Sigmoid colon (tissue), 7 donors: Measurements from ENCODE around the gene TBL3. TPM values are rescaled to one million over a fixed set of nuclear protein-coding genes. Genes with fewer than 3 reads are reported as not detected.

ENCODE experiments used
- DNase-seq: peaks from one replicate; pipeline ENCODE4 v3.0.0-alpha.2; 2019
- H3K27ac ChIP-seq, 4 donors: fragments of 200-600 bp; sonication (generic); one replicate each; pipeline ENCODE4 v1.5.1; 2016 to 2019; ENCODE audit warnings: mild to moderate bottlenecking in 1 of 4
- H3K27me3 ChIP-seq, 3 donors: fragments of 200-600 bp; sonication (generic); one replicate each; pipeline ENCODE4 v1.5.1; 2019; ENCODE audit warnings: mild to moderate bottlenecking in 1 of 3
- H3K36me3 ChIP-seq, 4 donors: fragments of 200-600 bp; sonication (generic); one replicate each; pipeline ENCODE4 v1.5.1; 2016 to 2019
- H3K4me1 ChIP-seq, 4 donors: fragments of 200-600 bp; sonication (generic); one replicate each; pipeline ENCODE4 v1.5.1; 2017 to 2019
- H3K4me3 ChIP-seq, 4 donors: fragments of 200-600 bp; sonication (generic); one replicate each; pipeline ENCODE4 v1.5.1; 2017 to 2019; ENCODE audit warnings: mild to moderate bottlenecking in 2 of 4, moderate library complexity in 1 of 4
- H3K9me3 ChIP-seq, 4 donors: fragments of 200-600 bp in 3 of 4; sonication (generic) in 3 of 4; one replicate each; pipeline versions ENCODE4 v1.5.1 to v1.6.1; 2013 to 2019
- EP300 ChIP-seq, 4 donors: sonication (generic); formaldehyde crosslinking; IDR thresholded peaks; one replicate each; pipeline ENCODE4 v1.6.1; 2017; ENCODE audit warnings: antibody characterized with exemption in 4 of 4
- POLR2A ChIP-seq, 2 donors: fragments of 450-650 bp; IDR thresholded peaks; one replicate each; pipeline ENCODE4 v1.6.1; 2016; ENCODE audit warnings: antibody characterized with exemption in 2 of 2, mild to moderate bottlenecking in 2 of 2, moderate library complexity in 2 of 2
- POLR2AphosphoS5 ChIP-seq, 4 donors: sonication (generic); formaldehyde crosslinking; IDR thresholded peaks; one replicate each; pipeline ENCODE4 v1.6.1; 2017; ENCODE audit warnings: antibody characterized with exemption in 4 of 4
- WGBS, 2 donors: extraction: QIAGEN DNeasy Blood & Tissue Kit; methylation state at CpG; one replicate each; pipeline ENCODE4 v1.1.7; 2013; 5-methylcytosine and 5-hydroxymethylcytosine counted together
- intact Hi-C: fragments of 100-400 bp; cut with DNase I; formaldehyde crosslinking; loops from one replicate; pipeline ENCODE4 v1.15.1; 2023
- polyA plus RNA-seq, 3 donors: library from polyadenylated mRNA; stranded (reverse); fragments of 200-250 nt; gene quantifications; one replicate each; pipeline ENCODE4 v1.2.3, GENCODE V29; 2013
- total RNA-seq, 4 donors: library from RNA; depleted of rRNA; stranded (reverse); fragments of >200 nt; gene quantifications; one replicate each; pipeline ENCODE4 v1.1.0, GENCODE V29; 2016
- TF ChIP-seq, protein P1 (sequence below), 4 experiments: fragments of 450-650 bp in 3 of 4; fragments of 200-600 bp in 1 of 4; IDR thresholded peaks; one replicate each; pipeline ENCODE4 v1.5.1; 2016 to 2019; ENCODE audit warnings: antibody characterized with exemption in 4 of 4, mild to moderate bottlenecking in 3 of 4, moderate library complexity in 2 of 4
- donor health status: healthy with polysubstance abuse.
- donor health status: Bipolar disorder and iron deficiency.
- donor health status: healthy.

TBL3 gene
- total and polyA plus RNA-seq, 7 donors, result 14.3 to 37.4 (median 25.4) TPM

DNA sequence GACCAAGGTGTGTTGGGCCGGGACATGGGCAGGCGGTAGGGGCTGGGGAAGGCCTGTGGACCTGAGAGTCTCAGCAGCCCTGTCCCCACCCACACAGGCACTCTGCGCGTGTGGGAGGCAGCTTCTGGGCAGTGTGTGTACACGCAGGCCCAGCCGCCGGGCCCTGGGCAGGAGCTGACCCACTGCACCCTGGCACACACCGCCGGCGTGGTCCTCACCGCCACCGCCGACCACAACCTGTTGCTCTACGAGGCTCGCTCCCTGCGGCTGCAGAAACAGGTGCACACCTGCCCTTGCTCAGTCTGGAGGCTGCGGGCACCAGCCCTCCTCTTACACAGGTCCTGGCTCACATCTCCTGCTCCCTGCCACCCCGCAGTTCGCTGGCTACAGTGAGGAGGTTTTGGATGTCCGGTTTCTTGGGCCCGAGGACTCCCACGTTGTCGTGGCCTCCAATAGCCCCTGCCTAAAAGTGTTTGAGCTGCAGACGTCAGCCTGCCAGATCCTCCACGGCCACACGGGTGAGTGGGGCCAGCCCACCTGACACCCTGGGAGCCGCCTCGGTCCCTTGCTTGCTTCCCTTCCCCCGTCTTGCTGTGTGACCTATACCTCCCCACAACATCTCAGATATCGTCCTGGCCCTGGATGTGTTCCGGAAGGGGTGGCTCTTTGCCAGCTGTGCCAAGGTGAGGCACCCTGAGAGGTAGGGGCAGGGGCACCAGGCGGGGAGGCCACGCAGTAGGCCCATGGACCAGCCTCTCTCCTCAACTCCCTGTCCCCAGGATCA is 3.8 kb downstream of the TBL3 start:
- H3K4me1 ChIP-seq, result peaks cover 0 to 31% (median 26%) of the 10 kb centered on the region in 4 donors
- DNase-seq, result no peak
- peaks cover 43 to 52% (median 45%) of the 10 kb centered on the region in 4 donors for H3K36me3 ChIP-seq
- no peak overlapping the region for H3K27ac ChIP-seq
- WGBS, 2 donors, result 92 to 95% methylated on average over 33 of the region's 33 CpGs
- peaks cover 24 to 68% (median 52%) of the 10 kb centered on the region in 3 donors for H3K27me3 ChIP-seq
- intact Hi-C loops, result no loop called here
- no peaks in the 10 kb centered on the region for H3K9me3 ChIP-seq
- H3K4me3 ChIP-seq, result no peak overlapping the region
- no peak for TF ChIP-seq POLR2A (IDR thresholded peaks at IDR 0.05)
- no peak for TF ChIP-seq EP300 (IDR thresholded peaks at IDR 0.05)
- no peak for TF ChIP-seq POLR2AphosphoS5 (IDR thresholded peaks at IDR 0.05)
- TF ChIP-seq, protein P1, sequence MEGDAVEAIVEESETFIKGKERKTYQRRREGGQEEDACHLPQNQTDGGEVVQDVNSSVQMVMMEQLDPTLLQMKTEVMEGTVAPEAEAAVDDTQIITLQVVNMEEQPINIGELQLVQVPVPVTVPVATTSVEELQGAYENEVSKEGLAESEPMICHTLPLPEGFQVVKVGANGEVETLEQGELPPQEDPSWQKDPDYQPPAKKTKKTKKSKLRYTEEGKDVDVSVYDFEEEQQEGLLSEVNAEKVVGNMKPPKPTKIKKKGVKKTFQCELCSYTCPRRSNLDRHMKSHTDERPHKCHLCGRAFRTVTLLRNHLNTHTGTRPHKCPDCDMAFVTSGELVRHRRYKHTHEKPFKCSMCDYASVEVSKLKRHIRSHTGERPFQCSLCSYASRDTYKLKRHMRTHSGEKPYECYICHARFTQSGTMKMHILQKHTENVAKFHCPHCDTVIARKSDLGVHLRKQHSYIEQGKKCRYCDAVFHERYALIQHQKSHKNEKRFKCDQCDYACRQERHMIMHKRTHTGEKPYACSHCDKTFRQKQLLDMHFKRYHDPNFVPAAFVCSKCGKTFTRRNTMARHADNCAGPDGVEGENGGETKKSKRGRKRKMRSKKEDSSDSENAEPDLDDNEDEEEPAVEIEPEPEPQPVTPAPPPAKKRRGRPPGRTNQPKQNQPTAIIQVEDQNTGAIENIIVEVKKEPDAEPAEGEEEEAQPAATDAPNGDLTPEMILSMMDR (IDR thresholded peaks at IDR 0.05), result no peak

DNA sequence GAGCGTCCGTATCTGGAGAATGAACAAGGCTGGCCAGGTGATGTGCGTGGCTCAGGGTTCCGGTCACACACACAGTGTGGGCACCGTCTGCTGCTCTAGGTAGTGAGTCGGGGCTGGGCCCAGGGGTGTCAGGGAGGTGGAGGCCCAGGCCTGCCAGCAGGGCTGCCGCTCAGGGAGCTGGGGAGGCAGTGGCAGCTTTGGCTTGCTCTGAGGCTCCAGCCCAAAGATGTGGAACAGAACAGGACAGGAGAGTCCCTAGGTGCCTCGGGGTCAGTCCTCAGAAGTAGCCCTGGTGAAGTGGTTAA is 4.3 kb downstream of the TBL3 start:
- TF ChIP-seq POLR2AphosphoS5 (IDR thresholded peaks at IDR 0.05) (no peak), EP300 (IDR thresholded peaks at IDR 0.05) (no peak), POLR2A (IDR thresholded peaks at IDR 0.05) (no peak)
- TF ChIP-seq, protein P1 (IDR thresholded peaks at IDR 0.05), result no peak
- DNase-seq, result no peak
- Histone ChIP-seq H3K27me3 (peaks cover 29 to 73% (median 57%) of the 10 kb centered on the region in 3 donors), H3K36me3 (peaks cover 43 to 52% (median 45%) of the 10 kb centered on the region in 4 donors), H3K4me3 (no peak overlapping the region), H3K9me3 (no peaks in the 10 kb centered on the region), H3K27ac (no peak overlapping the region), H3K4me1 (peaks cover 0 to 26% (median 20%) of the 10 kb centered on the region in 4 donors)
- intact Hi-C loops, result no loop called here
- WGBS, 2 donors, result 92 to 96% methylated on average over 8 of the region's 8 CpGs

DNA sequence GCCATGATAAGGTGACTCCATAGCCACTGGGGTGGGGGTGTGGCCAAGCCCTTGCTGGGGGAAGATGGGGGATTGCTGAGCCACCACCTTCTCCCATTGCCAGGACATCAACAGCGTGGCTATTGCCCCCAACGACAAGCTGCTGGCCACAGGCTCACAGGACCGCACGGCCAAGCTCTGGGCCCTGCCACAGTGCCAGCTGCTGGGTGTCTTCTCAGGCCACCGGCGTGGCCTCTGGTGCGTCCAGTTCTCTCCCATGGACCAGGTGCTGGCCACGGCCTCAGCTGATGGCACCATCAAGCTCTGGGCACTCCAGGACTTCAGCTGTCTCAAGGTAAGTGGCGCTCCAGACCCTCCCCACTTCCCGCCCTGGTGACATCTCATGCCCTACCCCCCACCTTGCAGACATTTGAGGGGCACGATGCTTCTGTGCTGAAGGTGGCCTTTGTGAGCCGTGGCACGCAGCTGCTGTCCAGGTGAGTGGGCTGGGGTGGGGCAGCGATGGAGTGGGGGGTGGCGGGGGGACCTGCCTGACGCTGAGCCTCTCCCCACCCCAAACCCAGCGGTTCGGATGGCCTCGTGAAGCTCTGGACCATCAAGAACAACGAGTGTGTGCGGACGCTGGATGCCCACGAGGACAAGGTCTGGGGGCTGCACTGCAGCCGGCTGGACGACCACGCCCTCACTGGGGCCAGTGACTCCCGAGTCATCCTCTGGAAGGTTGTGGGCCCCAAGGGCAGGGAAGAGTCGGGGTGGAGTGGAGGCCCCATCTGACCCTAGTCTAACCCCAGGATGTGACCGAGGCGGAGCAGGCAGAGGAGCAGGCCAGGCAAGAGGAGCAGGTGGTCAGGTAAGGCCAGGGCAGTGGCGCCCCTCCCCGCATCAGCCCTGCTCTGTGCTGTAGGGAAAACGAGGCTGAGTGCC is 5.4 kb downstream of the TBL3 start:
- H3K36me3 ChIP-seq, result peaks cover 43 to 52% (median 45%) of the 10 kb centered on the region in 4 donors
- intact Hi-C loops, result no loop called here
- H3K27me3 ChIP-seq, result peaks cover 34 to 84% (median 66%) of the 10 kb centered on the region in 3 donors
- DNase-seq, result no peak
- H3K4me1 ChIP-seq, result peaks cover 0 to 24% (median 17%) of the 10 kb centered on the region in 4 donors
- H3K9me3 ChIP-seq, result no peaks in the 10 kb centered on the region
- no peak overlapping the region for H3K4me3 ChIP-seq
- 88 to 94% methylated on average over 33 of the region's 33 CpGs for WGBS, 2 donors
- no peak overlapping the region for H3K27ac ChIP-seq
- TF ChIP-seq POLR2AphosphoS5 (IDR thresholded peaks at IDR 0.05), result no peak
- TF ChIP-seq POLR2A (IDR thresholded peaks at IDR 0.05), result no peak
- TF ChIP-seq EP300 (IDR thresholded peaks at IDR 0.05), result no peak
- TF ChIP-seq, protein P1 (IDR thresholded peaks at IDR 0.05), result no peak

GRCh38 chr16:1977875-1978268 is 6.0 kb downstream of the TBL3 start:
- 95 to 97% methylated on average over 18 of the region's 18 CpGs for WGBS, 2 donors
- intact Hi-C loops, result no loop called here
- DNase-seq, result no peak
- H3K9me3 ChIP-seq, result no peaks in the 10 kb centered on the region
- H3K27ac ChIP-seq, result no peak overlapping the region
- H3K4me3 ChIP-seq, result no peak overlapping the region
- peaks cover 35 to 90% (median 71%) of the 10 kb centered on the region in 3 donors for H3K27me3 ChIP-seq
- H3K36me3 ChIP-seq, result peaks cover 43 to 52% (median 45%) of the 10 kb centered on the region in 4 donors
- TF ChIP-seq POLR2A (IDR thresholded peaks at IDR 0.05) (no peak), POLR2AphosphoS5 (IDR thresholded peaks at IDR 0.05) (no peak), EP300 (IDR thresholded peaks at IDR 0.05) (no peak)
- TF ChIP-seq, protein P1 (IDR thresholded peaks at IDR 0.05), result no peak
- peaks cover 0 to 18% (median 11%) of the 10 kb centered on the region in 4 donors for H3K4me1 ChIP-seq
